Caki2 (cell line): ENCODE measurements around the gene MTSS2. TPM values are rescaled to one million over a fixed set of nuclear protein-coding genes. Genes with fewer than 3 reads are reported as not detected.

Source experiments
- DNase-seq: peaks from one replicate; pipeline ENCODE4 v3.0.0-alpha.2; 2015; ENCODE audit warnings: low read depth
- in situ Hi-C: cut with HindIII; loops from 2 replicates; pipeline ENCODE4 v1.10.0; 2016; ENCODE audit warnings: low sequenced_read_pairs, low pct_unique_long_range_greater_than_20kb, mixed read lengths
- total RNA-seq: library from RNA; depleted of rRNA; stranded (reverse); fragments of >200 nt; shearing (Covaris generic); gene quantifications from 2 replicates; pipeline ENCODE4 v1.2.3, GENCODE V29; 2014; ENCODE audit warnings: low replicate concordance

Gene MTSS2
- total RNA-seq, 1 experiment from 2014 or later = 5.3 TPM

DNA sequence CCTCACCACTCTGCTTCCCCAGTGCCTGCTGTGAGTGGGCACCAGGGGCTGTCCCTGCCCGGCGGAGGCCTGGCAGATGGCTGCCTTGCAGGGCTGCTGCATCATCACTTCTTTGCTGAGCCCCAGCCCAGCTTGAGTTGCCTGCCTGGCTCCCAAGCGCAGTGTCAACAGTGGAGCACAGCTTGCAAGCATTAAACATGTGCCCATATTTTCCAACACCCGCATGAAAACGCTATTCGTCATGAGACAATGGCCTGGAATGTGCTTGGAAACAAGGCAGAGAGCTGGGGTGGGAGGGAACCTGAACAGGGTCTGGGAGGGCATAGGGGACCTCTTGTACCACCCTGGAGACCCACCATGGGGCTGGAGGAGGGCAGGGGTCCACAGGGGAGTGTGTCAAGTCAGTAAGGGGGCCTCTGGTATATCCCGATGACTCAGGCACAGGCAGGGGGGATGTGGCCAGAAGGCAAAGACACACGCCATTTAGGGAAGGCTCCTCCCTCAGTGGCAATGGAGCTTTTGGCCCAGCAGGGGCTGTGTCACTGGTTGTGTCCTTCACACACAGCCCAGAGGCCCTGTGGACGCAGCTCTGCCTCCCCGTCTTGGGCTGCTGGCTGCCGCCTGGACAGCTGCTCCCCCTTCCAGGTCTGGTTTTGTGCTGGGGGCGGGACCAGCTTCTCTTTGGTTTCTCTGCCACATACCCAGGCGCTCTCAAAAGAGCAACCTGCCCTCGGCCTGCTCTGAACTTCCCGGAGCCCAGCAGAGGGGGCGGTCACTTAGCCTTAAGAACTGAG, 17.4 kb upstream of the MTSS2 start:
- DNase-seq = no peak
- in situ Hi-C loops = no loop called here

GRCh38 chr16:70702624-70703023, 16.8 kb upstream of the MTSS2 start:
- in situ Hi-C loops = no loop called here
- no peak for DNase-seq

- in situ Hi-C loops = no loop called here
- no peak for DNase-seq
Measured at GRCh38 chr16:70701998-70702397, 16.1 kb upstream of the MTSS2 start.

GRCh38 chr16:70701596-70701995, 15.7 kb upstream of the MTSS2 start:
- in situ Hi-C loops = no loop called here
- no peak for DNase-seq

DNA sequence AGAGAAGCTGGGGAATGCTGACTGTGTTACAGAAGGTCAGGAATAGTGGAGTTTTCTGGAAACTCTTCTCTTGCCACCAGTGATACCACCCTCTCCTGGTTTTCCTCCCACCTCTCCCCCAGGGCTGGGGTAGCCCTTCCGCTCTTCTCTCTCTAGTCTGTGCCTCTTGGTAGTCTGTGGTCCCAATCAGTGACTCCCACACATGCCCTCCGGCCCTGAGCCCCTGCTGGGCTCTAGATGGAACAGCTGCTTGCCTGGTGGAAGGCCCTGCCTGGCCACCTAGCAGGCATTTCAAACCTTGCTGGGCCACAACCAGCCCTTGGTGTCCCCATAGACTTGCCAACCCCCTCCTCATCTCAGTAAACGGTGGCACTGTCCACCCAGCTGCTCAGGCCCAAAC, 15.2 kb upstream of the MTSS2 start:
- no peak for DNase-seq
- in situ Hi-C loops = no loop called here

DNA sequence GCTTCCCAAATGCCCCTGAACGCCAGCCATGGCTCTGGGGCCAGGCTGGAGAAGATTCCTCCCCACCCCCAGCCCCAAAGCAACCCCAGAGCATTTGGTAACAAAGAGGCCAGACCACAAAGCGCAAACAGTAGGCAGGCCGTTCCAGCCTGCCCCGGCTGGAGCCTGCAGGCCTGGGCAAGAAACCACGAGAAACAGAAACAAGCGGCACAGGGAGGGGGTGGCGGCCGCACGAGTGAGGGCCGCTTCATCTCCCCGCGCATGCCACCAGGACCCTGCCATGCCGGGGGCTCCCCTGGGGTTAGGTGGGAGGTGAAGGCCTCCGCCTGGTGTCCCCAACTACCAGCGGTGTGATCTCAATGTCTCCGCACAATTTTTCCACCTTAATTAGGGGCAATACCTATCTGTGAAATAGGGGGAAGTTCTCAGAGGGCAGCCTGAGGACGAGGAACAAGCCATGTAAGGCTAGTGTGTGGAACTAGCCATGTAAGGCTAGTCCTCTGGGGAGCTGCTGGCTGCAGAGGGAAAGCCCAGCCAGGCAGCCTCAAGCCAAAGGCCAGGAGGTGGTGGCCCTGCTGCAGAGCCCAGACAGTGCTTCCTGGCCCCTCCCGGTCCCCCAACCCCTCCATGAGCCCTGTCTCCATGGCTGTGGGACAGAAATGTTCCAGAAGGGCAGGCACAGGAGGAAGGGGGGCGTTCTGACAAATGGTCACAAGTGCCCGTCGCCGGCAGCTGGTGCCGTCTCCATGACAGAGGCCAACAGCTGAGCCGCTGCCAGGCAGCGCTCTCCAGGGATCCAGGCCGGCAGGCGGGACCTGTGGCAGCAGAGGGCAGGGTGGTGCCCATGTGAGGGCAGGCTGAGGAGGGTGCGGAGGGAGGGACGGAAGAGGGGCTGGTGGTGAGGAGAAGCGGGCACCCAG, 14.5 kb upstream of the MTSS2 start:
- DNase-seq = no peak
- in situ Hi-C loops = no loop called here

GRCh38 chr16:70699696-70700095, 13.8 kb upstream of the MTSS2 start:
- no peak for DNase-seq
- in situ Hi-C loops = no loop called here

GRCh38 chr16:70698901-70699300, 13.0 kb upstream of the MTSS2 start:
- in situ Hi-C loops = no loop called here
- DNase-seq = no peak

- no peak for DNase-seq
- in situ Hi-C loops = no loop called here
Measured at GRCh38 chr16:70697594-70698170, 11.8 kb upstream of the MTSS2 start.

DNA sequence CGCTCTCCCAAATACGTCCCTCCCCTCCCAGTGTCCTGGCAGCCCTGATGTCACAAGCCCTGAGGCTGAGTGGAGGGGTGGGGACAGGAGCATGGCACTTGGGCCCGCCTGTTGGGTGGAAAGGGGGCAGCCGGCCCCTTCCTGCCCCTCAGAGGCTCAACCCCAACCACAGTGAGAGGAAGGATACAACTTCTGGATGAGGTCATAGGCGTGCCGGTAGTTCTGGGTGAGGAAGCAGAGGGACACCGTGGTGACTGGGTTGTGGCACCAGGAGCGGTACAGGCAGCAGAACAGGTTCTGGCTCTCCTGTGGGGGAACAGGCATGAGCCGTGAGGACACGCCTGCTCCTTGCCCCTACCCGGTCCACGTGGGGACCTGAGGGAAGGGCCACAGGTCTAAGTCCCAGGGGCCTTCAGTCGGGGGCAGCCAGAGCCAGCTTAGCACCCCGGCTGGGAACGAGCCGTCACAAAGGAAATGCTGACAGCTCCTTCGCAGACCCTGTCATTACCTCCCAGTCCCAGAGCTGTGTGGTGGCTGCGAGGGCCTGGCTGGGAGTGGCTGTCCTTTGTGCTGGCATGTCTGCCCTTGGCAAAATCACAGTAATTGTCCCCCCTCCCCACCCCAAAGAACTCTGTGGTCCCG, 11.2 kb upstream of the MTSS2 start:
- in situ Hi-C loops = no loop called here
- no peak for DNase-seq

DNA sequence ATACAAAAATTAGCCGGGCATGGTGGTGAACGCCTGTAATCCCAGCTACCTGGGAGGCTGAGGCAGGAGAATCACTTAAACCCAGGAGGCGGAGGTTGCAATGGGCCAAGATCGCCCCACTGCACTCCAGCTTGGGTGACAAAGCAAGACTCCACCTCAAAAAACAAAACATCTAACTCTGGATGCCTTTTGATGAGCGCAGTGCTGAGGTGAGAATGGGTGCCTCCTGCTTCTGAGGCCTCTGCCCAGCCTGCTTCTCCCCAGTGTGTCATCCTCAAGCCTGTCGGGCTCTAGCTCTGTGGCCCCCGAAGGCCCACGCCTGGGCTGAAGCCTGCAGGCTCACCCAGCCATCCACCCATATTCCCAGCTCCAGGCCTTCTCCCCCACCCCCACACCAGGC, 10.5 kb upstream of the MTSS2 start:
- no peak for DNase-seq
- in situ Hi-C loops = no loop called here

GRCh38 chr16:70695331-70696070, 9.6 kb upstream of the MTSS2 start:
- no peak for DNase-seq
- in situ Hi-C loops = no loop called here

GRCh38 chr16:70694868-70695218, 9.0 kb upstream of the MTSS2 start:
- no peak for DNase-seq
- in situ Hi-C loops = no loop called here

GRCh38 chr16:70694088-70694867, 8.4 kb upstream of the MTSS2 start:
- peak; percentile 62 for DNase-seq
- in situ Hi-C loops = no loop called here

GRCh38 chr16:70692873-70693671, 7.2 kb upstream of the MTSS2 start:
- no peak for DNase-seq
- in situ Hi-C loops = no loop called here

DNA sequence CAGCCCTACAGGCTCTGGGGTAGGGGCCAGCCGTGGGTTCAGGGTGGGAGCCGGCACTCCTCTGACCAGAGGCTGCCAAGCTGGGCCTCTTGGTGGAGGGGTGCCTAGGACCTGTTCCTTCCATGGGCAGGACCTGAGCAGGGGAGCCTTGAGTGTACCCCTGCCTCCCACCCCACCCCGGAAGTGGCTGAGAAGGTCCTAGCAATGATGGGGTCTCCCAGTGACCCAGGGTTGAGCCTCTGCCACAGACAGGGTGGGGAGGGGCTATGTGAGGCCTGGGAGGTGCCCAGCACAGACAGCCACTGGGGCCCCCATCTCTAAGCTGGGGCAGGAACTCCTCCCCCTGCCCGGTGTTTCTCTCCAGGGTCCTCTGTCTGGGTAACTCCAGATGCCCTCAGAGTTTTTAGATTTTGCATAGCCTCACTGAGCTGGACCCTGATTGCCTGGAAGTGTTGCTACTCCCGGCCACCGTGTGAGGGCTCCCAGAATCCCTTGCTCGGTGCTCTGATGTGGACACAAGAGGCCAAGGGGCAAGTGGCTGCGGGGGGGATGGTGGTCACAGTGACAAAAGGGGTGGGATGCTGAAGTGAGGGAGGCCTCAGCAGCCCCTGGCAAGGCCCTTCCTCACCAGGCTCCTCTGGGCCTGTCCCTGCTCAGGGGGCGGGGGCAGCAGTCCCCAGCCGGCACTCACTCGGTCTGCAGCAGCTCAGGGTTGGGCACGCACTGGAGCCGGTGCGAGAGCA, 6.4 kb upstream of the MTSS2 start:
- DNase-seq = no peak
- in situ Hi-C loops = no loop called here
